ENCODE measurements around the gene VDR.
"Not testable (repeated sequence)": the region's sequence is repeated elsewhere in the genome, so short reads cannot be mapped to it uniquely, and the experiment has no call there.

Gene VDR

GRCh38 chr12:47816403-47817271 lies 88.2 kb downstream of the VDR start:
- DNase-seq (ENCODE audit: low read depth in 2 of 2, low spot score in 1 of 2), result no peak

GRCh38 chr12:47815447-47815846 lies 89.3 kb downstream of the VDR start:
- DNase-seq (ENCODE audit: low read depth in 2 of 2, low spot score in 1 of 2), result not testable (repeated sequence)

GRCh38 chr12:47814539-47815170 lies 90.1 kb downstream of the VDR start:
- DNase-seq (ENCODE audit: low read depth in 2 of 2, low spot score in 1 of 2), result no peak

- DNase-seq (ENCODE audit: low read depth in 2 of 2, low spot score in 1 of 2), result no peak
Measured at GRCh38 chr12:47813511-47814196, 91.1 kb downstream of the VDR start.

GRCh38 chr12:47812797-47813510 lies 91.8 kb downstream of the VDR start:
- peak; percentile 82 to 91 for DNase-seq (ENCODE audit: low read depth in 2 of 2, low spot score in 1 of 2)

GRCh38 chr12:47811581-47812484 lies 93.0 kb downstream of the VDR start:
- no peak for DNase-seq (ENCODE audit: low read depth in 2 of 2, low spot score in 1 of 2)

- DNase-seq (ENCODE audit: low read depth in 2 of 2, low spot score in 1 of 2), result no peak
Measured at GRCh38 chr12:47811072-47811396, 93.8 kb downstream of the VDR start.

GRCh38 chr12:47809518-47809917 lies 95.3 kb downstream of the VDR start:
- not testable (repeated sequence) for DNase-seq (ENCODE audit: low read depth in 2 of 2, low spot score in 1 of 2)

GRCh38 chr12:47808574-47809365 lies 96.0 kb downstream of the VDR start:
- DNase-seq (ENCODE audit: low read depth in 2 of 2, low spot score in 1 of 2), result no peak

GRCh38 chr12:47808050-47808449 lies 96.7 kb downstream of the VDR start:
- DNase-seq (ENCODE audit: low read depth in 2 of 2, low spot score in 1 of 2), result peak; percentile 48 to 76

GRCh38 chr12:47807338-47807737 lies 97.5 kb downstream of the VDR start:
- no peak for DNase-seq (ENCODE audit: low read depth in 2 of 2, low spot score in 1 of 2)

GRCh38 chr12:47805417-47805816 lies 99.4 kb downstream of the VDR start:
- DNase-seq (ENCODE audit: low read depth in 2 of 2, low spot score in 1 of 2), result no peak

GRCh38 chr12:47804171-47804570 lies 100.6 kb downstream of the VDR start:
- no peak for DNase-seq (ENCODE audit: low read depth in 2 of 2, low spot score in 1 of 2)

- DNase-seq (ENCODE audit: low read depth in 2 of 2, low spot score in 1 of 2), result no peak
Measured at GRCh38 chr12:47803191-47803875, 101.5 kb downstream of the VDR start.

GRCh38 chr12:47802312-47802711 lies 102.5 kb downstream of the VDR start:
- DNase-seq (ENCODE audit: low read depth in 2 of 2, low spot score in 1 of 2), result no peak

GRCh38 chr12:47801904-47802246 lies 102.9 kb downstream of the VDR start:
- DNase-seq (ENCODE audit: low read depth in 2 of 2, low spot score in 1 of 2), result no peak

GRCh38 chr12:47801170-47801903 lies 103.5 kb downstream of the VDR start:
- no peak for DNase-seq (ENCODE audit: low read depth in 2 of 2, low spot score in 1 of 2)

- DNase-seq (ENCODE audit: low read depth in 2 of 2, low spot score in 1 of 2), result no peak
Measured at GRCh38 chr12:47800582-47800981, 104.2 kb downstream of the VDR start.
